Measurements from ENCODE around the gene C11orf65.

DNA sequence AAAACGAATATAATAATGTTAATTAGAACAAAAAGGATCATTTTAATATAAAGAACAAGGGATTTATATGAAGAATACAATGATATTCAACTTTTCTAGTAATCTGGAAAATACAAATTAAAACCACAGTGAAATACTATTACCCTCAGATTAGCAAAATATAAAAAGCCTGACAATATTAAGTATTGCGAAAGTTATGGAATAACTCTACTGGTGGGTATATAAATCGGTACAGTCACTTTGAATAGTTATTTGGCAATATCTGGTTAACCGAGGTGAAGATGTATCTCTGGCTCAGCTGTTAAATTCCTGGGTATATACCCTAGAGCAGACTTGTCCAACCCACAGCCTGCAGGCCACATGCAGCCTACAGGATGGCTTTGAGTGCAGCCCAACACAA is 125.7 kb downstream of the C11orf65 start:
- TF ChIP-seq, protein P1, sequence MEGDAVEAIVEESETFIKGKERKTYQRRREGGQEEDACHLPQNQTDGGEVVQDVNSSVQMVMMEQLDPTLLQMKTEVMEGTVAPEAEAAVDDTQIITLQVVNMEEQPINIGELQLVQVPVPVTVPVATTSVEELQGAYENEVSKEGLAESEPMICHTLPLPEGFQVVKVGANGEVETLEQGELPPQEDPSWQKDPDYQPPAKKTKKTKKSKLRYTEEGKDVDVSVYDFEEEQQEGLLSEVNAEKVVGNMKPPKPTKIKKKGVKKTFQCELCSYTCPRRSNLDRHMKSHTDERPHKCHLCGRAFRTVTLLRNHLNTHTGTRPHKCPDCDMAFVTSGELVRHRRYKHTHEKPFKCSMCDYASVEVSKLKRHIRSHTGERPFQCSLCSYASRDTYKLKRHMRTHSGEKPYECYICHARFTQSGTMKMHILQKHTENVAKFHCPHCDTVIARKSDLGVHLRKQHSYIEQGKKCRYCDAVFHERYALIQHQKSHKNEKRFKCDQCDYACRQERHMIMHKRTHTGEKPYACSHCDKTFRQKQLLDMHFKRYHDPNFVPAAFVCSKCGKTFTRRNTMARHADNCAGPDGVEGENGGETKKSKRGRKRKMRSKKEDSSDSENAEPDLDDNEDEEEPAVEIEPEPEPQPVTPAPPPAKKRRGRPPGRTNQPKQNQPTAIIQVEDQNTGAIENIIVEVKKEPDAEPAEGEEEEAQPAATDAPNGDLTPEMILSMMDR (IDR thresholded peaks at IDR 0.05), result no peak
- no peak for TF ChIP-seq POLR2A (IDR thresholded peaks at IDR 0.05)
